Peyer's patch (tissue), 4 donors: ENCODE data around the gene SULT1C3. TPM values are rescaled to one million over a fixed set of nuclear protein-coding genes. Genes with fewer than 3 reads are reported as not detected.

Experiments
- DNase-seq, 3 donors: peaks; one replicate each; pipeline ENCODE4 v3.0.0-alpha.2; 2017 to 2019
- H3K27ac ChIP-seq, 4 donors: fragments of 200-600 bp; sonication (generic); one replicate each; pipeline ENCODE4 v1.5.1; 2016 to 2019
- H3K27me3 ChIP-seq, 2 donors: fragments of 200-600 bp; sonication (generic); one replicate each; pipeline ENCODE4 v1.5.1; 2019
- H3K36me3 ChIP-seq, 3 donors: fragments of 200-600 bp; sonication (generic); one replicate each; pipeline ENCODE4 v1.5.1; 2016 to 2019
- H3K4me1 ChIP-seq, 4 donors: fragments of 200-600 bp; sonication (generic); one replicate each; pipeline ENCODE4 v1.5.1; 2016 to 2019
- H3K4me3 ChIP-seq, 4 donors: fragments of 200-600 bp; sonication (generic); 1 replicate in 3 of 4; 2 replicates in 1 of 4; pipeline ENCODE4 v1.5.1; 2016 to 2019; ENCODE audit warnings: mild to moderate bottlenecking in 1 of 4
- H3K9me3 ChIP-seq, 4 donors: fragments of 200-600 bp; sonication (generic); one replicate each; pipeline ENCODE4 v1.5.1; 2016 to 2019; ENCODE audit warnings: mild to moderate bottlenecking in 1 of 4
- CTCF ChIP-seq, 6 experiments: fragments of 450-650 bp in 4 of 6; fragments of 200-600 bp in 2 of 6; sonication (generic) in 1 of 6; IDR thresholded peaks; one replicate each; pipeline ENCODE4 v1.5.1; 2017 to 2019; ENCODE audit warnings: antibody characterized with exemption in 6 of 6, mild to moderate bottlenecking in 3 of 6, moderate library complexity in 1 of 6
- POLR2A ChIP-seq, 2 donors: fragments of 450-650 bp; IDR thresholded peaks; one replicate each; pipeline ENCODE4 v1.5.1; 2017; ENCODE audit warnings: antibody characterized with exemption in 2 of 2, mild to moderate bottlenecking in 2 of 2, moderate library complexity in 2 of 2
- total RNA-seq, 4 donors: library from RNA; depleted of rRNA; stranded (reverse); fragments of >200 nt; gene quantifications; one replicate each; pipeline ENCODE4 v1.1.0, GENCODE V29; 2016

The SULT1C3 gene
- total RNA-seq, 4 donors from 2014 or later = 7.8 to 14.8 (median 14.7) TPM; not detected in 1

DNA sequence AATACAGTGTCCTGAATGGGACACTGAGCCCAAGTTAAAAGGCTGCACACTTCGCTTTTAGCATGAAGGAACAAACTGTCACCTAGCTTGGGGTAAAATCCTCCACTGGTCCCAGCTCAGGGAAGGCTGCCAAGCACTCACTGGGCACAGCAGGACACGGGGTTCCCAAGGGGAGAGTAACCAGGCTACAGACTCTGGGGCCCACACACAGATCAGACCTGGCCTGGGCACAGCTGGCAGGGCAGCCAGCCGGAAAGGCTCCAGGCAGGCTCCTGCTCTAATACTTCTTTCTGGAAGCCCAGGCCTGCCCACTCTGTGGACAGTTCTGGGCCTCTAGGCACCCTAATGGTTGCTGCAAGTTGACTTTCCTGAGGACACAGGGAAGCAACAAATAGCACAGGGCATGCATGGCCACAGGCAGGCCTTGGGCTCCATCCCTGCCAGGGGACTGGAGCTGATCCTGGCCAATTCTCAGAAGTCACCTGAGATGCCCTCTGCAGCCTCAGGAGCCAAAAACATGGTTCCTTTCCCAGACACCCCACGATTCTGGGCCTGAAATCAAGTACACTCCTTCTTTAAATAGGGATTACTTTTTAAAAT is 18.7 kb upstream of the SULT1C3 start:
- no peaks in the 10 kb centered on the region for H3K27me3 ChIP-seq
- no peak for DNase-seq
- TF ChIP-seq CTCF (IDR thresholded peaks at IDR 0.05) (no peak), POLR2A (IDR thresholded peaks at IDR 0.05) (no peak)

GRCh38 chr2:108222261-108222660 is 17.5 kb upstream of the SULT1C3 start:
- no peaks in the 10 kb centered on the region for H3K27me3 ChIP-seq
- DNase-seq = no peak
- H3K9me3 ChIP-seq = peaks cover 0 to 9% (median 3%) of the 10 kb centered on the region in 4 donors
- H3K27ac ChIP-seq = no peak overlapping the region
- H3K4me3 ChIP-seq = no peak overlapping the region
- no peaks in the 10 kb centered on the region for H3K36me3 ChIP-seq
- no peaks in the 10 kb centered on the region for H3K4me1 ChIP-seq
- TF ChIP-seq CTCF (IDR thresholded peaks at IDR 0.05) = no peak
- no peak for TF ChIP-seq POLR2A (IDR thresholded peaks at IDR 0.05)

More for the DNA sequence above, 18.7 kb upstream of the SULT1C3 start:
- H3K9me3 ChIP-seq = peaks cover 0 to 9% (median 3%) of the 10 kb centered on the region in 4 donors
- no peaks in the 10 kb centered on the region for H3K4me1 ChIP-seq
- H3K36me3 ChIP-seq = no peaks in the 10 kb centered on the region
- no peak overlapping the region for H3K4me3 ChIP-seq
- H3K27ac ChIP-seq = peak overlapping the region in 1 of 4 donors; percentile 78

GRCh38 chr2:108223573-108223972 is 16.2 kb upstream of the SULT1C3 start:
- no peaks in the 10 kb centered on the region for H3K27me3 ChIP-seq
- no peak overlapping the region for H3K4me3 ChIP-seq
- no peak for TF ChIP-seq POLR2A (IDR thresholded peaks at IDR 0.05)
- TF ChIP-seq CTCF (IDR thresholded peaks at IDR 0.05) = no peak
- no peak overlapping the region for H3K27ac ChIP-seq
- peaks cover 0 to 9% (median 3%) of the 10 kb centered on the region in 4 donors for H3K9me3 ChIP-seq
- no peaks in the 10 kb centered on the region for H3K36me3 ChIP-seq
- DNase-seq = no peak
- H3K4me1 ChIP-seq = no peaks in the 10 kb centered on the region

- no peak for DNase-seq
- no peaks in the 10 kb centered on the region for H3K4me1 ChIP-seq
- H3K36me3 ChIP-seq = no peaks in the 10 kb centered on the region
- no peak for TF ChIP-seq CTCF (IDR thresholded peaks at IDR 0.05)
- no peaks in the 10 kb centered on the region for H3K27me3 ChIP-seq
- peaks cover 0 to 9% (median 3%) of the 10 kb centered on the region in 4 donors for H3K9me3 ChIP-seq
- H3K4me3 ChIP-seq = no peak overlapping the region
- H3K27ac ChIP-seq = no peak overlapping the region
Measured at GRCh38 chr2:108224022-108224421, 15.7 kb upstream of the SULT1C3 start.

DNA sequence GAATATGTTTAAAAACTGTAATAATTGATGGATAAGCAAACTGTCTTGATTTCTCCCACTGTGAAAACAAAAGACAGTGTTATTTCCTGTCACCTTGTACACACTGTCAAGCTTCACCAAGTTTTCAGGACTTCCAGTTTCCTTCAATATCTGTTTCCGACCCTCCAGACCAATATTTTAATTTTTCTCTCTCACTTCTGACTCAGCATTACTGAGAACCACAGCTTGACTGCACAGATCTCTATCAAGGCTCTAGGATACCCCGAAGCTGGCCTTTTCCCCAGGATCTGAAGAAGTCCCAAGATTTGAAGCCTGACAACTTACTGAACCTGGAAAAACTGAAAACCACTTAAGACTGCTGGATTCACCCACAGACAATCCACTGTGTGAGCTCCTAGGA is 13.2 kb upstream of the SULT1C3 start:
- TF ChIP-seq CTCF (IDR thresholded peaks at IDR 0.05) = no peak
- no peak for TF ChIP-seq POLR2A (IDR thresholded peaks at IDR 0.05)
- Histone ChIP-seq H3K4me3 (no peak overlapping the region), H3K9me3 (peaks cover 0 to 9% (median 3%) of the 10 kb centered on the region in 4 donors), H3K36me3 (no peaks in the 10 kb centered on the region), H3K4me1 (no peaks in the 10 kb centered on the region), H3K27ac (no peak overlapping the region), H3K27me3 (no peaks in the 10 kb centered on the region)
- no peak for DNase-seq
